GM10847 (cell line): ENCODE data around the gene CACNA1G.

Experiments used
- POLR2A ChIP-seq: IDR thresholded peaks from 2 replicates; pipeline ENCODE4 v1.6.1; 2011; ENCODE audit not compliant: insufficient read length; ENCODE audit errors: extremely low read depth

The CACNA1G gene

GRCh38 chr17:50634915-50635731 lies 74.6 kb downstream of the CACNA1G start:
- no peak for TF ChIP-seq POLR2A

DNA sequence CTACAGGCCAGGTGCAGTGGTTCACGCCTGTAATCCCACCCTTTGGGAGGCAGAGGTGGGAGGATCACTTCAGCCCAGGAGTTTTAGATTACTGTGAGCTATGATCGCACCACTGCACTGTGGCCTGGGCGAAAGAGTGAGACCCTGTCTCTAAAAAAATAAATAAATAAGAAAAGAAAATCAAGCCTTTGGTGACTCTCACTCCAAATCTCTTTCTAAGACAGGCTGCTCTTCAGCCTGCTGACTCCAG lies 75.1 kb downstream of the CACNA1G start:
- no peak for TF ChIP-seq POLR2A

GRCh38 chr17:50635982-50636803 lies 75.7 kb downstream of the CACNA1G start:
- TF ChIP-seq POLR2A = no peak

- no peak for TF ChIP-seq POLR2A
Observed at GRCh38 chr17:50636804-50637195, 76.3 kb downstream of the CACNA1G start.

DNA sequence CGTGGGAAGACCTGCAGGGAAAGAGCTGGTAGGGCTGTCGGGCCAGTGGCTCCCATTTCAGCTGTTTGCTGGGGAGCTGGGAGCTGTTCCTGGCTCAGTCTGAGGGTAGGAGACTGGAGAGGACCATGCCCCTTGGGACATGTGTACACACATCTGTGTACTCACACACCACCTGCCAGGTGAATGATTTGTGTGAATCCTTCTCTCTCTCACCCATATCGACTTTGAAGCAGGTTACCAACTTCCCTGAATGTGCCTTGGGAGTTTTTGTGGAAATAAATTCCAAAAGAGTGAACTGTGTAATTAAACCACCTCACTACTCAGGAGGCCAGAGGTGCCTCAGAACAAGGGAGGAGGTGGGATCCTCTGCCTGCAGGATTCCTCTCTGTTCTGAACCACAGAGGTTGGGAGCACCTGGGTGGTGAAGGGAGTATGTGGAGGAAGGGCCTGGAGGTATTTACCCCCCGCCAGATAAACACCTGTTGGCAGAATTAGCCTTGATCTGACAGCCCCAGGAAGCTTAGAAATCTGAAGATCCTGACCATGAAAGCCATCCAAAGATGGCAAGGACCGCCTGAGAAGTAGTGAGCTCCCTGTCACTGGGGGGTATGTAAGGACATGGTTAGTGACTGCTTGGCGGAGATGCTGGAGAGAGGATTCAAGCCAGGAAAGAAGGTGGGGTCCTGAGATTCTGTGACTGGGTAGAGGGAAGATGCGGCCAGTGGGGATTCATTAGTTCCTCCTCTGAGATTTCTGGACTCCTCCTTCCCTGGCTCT lies 77.5 kb downstream of the CACNA1G start:
- TF ChIP-seq POLR2A = no peak

GRCh38 chr17:50638606-50638965 lies 78.1 kb downstream of the CACNA1G start:
- TF ChIP-seq POLR2A = no peak

GRCh38 chr17:50638966-50639713 lies 78.6 kb downstream of the CACNA1G start:
- no peak for TF ChIP-seq POLR2A

GRCh38 chr17:50640686-50641351 lies 80.3 kb downstream of the CACNA1G start:
- no peak for TF ChIP-seq POLR2A

DNA sequence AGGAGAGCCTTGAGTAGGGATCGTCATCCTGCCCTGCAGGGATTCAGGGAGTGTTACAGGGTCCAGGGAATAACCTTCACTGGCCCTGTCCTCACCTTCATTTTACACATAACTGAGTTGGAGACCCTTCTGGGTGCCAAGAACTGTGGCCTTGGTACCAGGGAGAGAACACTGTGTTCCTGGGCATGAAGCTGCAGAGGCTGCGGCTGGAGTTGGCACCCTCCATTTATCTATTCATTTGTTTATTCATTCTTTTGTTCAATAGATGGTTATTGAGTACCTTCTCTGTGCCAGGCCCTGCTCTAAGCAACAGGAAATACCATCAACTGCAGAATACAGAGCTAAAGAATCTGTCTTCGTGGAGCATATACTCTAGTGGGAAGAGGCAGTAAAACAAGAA lies 80.8 kb downstream of the CACNA1G start:
- TF ChIP-seq POLR2A = no peak

GRCh38 chr17:50642071-50642721 lies 81.7 kb downstream of the CACNA1G start:
- TF ChIP-seq POLR2A = no peak

GRCh38 chr17:50642722-50643656 lies 82.5 kb downstream of the CACNA1G start:
- no peak for TF ChIP-seq POLR2A

GRCh38 chr17:50645748-50646682 lies 85.5 kb downstream of the CACNA1G start:
- no peak for TF ChIP-seq POLR2A

DNA sequence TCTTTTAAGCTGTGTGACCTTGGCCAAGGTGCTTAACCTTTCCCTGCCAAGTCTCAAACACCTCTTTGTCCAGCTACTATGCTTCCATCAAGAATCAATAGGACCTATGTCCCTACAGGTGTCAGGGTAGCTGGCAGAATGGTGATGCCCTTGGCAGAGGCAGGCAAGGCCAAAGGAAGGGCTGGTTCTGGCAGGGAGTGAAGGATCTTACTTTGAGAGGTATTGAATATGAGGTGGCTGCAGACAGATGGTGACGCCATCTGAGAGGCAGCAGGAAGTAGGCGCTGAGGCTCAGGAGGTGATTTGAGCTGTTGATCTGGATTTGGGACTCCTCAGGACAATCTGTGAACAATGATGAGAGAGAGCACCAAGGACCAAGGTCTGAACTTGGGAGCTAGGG lies 86.7 kb downstream of the CACNA1G start:
- TF ChIP-seq POLR2A = no peak
